Measurements from ENCODE around the gene ARHGAP21. TPM values are rescaled to one million over a fixed set of nuclear protein-coding genes. Genes with fewer than 3 reads are reported as not detected.
A peak's percentile ranks its signal among the peaks of the same experiment; 100 is the strongest.
"Not testable (repeated sequence)": the region's sequence is repeated elsewhere in the genome, so short reads cannot be mapped to it uniquely, and the experiment has no call there.

Gene ARHGAP21
- total RNA-seq, 1 donor from 2014 or later = 100 TPM

DNA sequence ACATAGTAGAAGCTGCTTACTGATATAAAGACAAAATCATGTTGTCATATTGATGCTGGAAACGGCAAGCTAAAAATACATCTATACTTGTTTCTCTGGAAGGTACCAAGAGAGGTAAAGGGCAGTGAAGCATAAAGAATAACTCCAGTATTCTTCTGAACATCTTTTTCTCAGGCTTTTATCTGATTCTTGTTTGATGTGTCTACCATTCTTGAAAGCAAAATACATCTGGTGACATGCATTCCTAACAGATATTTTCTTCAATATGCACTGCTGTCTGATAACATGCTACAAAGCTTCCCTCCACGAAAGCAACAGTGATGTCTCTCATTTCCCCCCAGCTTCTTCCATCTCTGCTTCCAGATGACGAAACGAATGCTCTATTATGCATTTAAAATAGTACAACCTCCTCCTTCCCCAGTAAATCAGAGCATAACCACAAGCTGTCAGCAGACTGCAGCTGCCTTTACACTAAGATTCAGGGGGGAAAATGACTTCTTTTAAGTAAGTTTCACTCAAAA, 100.8 kb downstream of the ARHGAP21 start:
- Mint-ChIP-seq H3K36me3 (ENCODE audit: low read depth, unreplicated experiment) (peaks cover 5% of the 10 kb centered on the region), H3K9me3 (ENCODE audit: unreplicated experiment) (no peaks in the 10 kb centered on the region), H3K27me3 (ENCODE audit: unreplicated experiment) (no peaks in the 10 kb centered on the region), H3K4me1 (ENCODE audit: unreplicated experiment) (no peaks in the 10 kb centered on the region), H3K4me3 (ENCODE audit: unreplicated experiment) (no peak overlapping the region), H3K27ac (ENCODE audit: unreplicated experiment) (peak overlapping the region; percentile 25)
- TF ChIP-seq CTCF (IDR thresholded peaks at IDR 0.05; ENCODE audit: unreplicated experiment) = no peak
- no peak for DNase-seq (ENCODE audit: low spot score)

DNA sequence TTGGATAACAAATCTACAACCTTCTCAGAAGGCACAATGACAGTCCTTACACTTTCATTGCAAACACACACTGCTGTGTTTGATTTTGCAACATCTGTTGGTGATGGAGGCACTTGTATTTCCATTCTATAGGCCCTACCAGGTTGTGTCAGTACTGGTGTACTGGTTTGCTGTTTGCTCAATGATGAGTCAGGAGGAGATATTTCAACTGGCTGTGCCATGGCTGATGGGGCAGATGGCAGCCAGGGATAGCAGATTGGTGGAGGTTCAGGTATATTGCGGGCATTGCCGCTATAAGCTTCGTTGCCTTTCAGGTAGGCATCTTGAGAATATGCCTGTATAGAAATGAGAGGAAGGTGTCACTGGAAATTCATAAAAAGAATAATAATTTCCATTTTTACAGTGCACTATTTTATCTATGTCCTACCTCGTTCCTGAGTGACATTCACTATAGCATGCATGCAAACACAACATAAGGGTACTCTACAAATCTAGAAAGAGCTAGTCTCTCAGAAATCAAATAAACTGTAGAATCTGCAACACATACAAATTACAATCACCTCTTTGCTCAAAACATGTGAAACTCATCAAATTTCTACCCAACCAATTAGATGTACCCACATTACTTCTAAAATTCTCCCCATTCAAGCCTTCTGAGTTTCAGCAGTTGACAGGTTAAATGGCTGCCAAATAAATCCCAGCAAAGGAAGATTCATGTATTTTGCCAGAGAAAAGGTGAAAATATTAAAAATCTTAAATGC, 102.5 kb downstream of the ARHGAP21 start:
- not testable (repeated sequence) for H3K9me3 Mint-ChIP-seq (ENCODE audit: unreplicated experiment); H3K4me1 Mint-ChIP-seq (ENCODE audit: unreplicated experiment); H3K27me3 Mint-ChIP-seq (ENCODE audit: unreplicated experiment); H3K27ac Mint-ChIP-seq (ENCODE audit: unreplicated experiment); H3K4me3 Mint-ChIP-seq (ENCODE audit: unreplicated experiment); DNase-seq (ENCODE audit: low spot score); H3K36me3 Mint-ChIP-seq (ENCODE audit: low read depth, unreplicated experiment)

DNA sequence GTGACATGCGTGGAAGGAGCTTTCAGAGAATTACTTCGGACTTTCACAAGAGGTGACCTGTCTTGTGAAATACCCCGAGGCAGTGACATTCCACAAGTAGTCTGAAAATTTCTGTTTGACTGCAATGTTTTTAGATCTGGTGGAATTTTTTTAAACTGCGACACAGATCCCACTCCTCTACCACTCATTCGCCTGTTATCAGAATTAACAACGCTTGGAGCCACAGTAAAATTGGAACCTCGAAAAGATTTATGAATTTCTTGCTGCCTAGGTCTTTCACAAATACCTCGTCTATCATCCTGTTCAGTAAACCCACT, 103.7 kb downstream of the ARHGAP21 start:
- H3K9me3 Mint-ChIP-seq (ENCODE audit: unreplicated experiment); H3K27me3 Mint-ChIP-seq (ENCODE audit: unreplicated experiment); H3K4me1 Mint-ChIP-seq (ENCODE audit: unreplicated experiment); DNase-seq (ENCODE audit: low spot score); H3K4me3 Mint-ChIP-seq (ENCODE audit: unreplicated experiment); H3K27ac Mint-ChIP-seq (ENCODE audit: unreplicated experiment); H3K36me3 Mint-ChIP-seq (ENCODE audit: low read depth, unreplicated experiment): not testable (repeated sequence)

DNA sequence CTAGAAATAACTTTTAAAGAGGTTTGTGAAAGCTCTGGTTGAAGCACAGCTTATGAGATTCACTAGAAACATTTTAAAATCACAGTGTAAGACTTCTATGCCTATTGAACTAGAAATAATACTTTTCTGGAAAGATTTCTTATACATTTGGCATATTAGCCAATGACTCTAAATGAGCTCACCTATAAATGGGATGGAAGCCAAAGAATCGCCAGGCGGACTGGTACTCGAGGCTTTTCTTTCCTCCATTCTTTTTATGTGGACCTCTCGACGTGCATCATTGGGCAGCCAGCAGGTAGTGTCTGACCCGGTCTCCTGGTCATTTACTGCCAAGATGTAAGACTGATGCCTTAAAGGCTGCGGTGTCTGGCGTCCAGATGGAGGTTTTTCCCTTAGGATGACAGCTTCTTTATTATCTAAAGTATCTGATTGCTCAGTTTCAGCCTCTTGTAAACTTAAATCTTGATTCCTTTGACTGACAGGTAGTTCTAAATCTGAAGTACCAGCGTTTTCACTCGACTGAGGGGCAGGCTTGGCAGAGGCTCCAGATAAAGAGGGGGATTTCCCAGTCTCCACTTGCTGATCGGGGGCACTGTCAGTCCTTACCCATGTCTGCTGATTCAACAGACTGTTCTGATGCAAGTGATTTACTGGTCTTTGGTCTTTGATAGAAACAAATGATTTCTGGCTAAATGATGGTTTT, 104.2 kb downstream of the ARHGAP21 start:
- H3K4me1 Mint-ChIP-seq (ENCODE audit: unreplicated experiment); H3K9me3 Mint-ChIP-seq (ENCODE audit: unreplicated experiment); DNase-seq (ENCODE audit: low spot score); H3K27me3 Mint-ChIP-seq (ENCODE audit: unreplicated experiment); H3K4me3 Mint-ChIP-seq (ENCODE audit: unreplicated experiment); H3K27ac Mint-ChIP-seq (ENCODE audit: unreplicated experiment); H3K36me3 Mint-ChIP-seq (ENCODE audit: low read depth, unreplicated experiment): not testable (repeated sequence)

- Mint-ChIP-seq H3K4me1 (ENCODE audit: unreplicated experiment) (no peaks in the 10 kb centered on the region), H3K4me3 (ENCODE audit: unreplicated experiment) (peak overlapping the region; percentile 6), H3K27me3 (ENCODE audit: unreplicated experiment) (no peaks in the 10 kb centered on the region), H3K27ac (ENCODE audit: unreplicated experiment) (no peak overlapping the region), H3K36me3 (ENCODE audit: low read depth, unreplicated experiment) (peaks cover 11% of the 10 kb centered on the region), H3K9me3 (ENCODE audit: unreplicated experiment) (no peaks in the 10 kb centered on the region)
- no peak for DNase-seq (ENCODE audit: low spot score)
- no peak for TF ChIP-seq CTCF (IDR thresholded peaks at IDR 0.05; ENCODE audit: unreplicated experiment)
Measured at GRCh38 chr10:24618401-24618800, 105.3 kb downstream of the ARHGAP21 start.

DNA sequence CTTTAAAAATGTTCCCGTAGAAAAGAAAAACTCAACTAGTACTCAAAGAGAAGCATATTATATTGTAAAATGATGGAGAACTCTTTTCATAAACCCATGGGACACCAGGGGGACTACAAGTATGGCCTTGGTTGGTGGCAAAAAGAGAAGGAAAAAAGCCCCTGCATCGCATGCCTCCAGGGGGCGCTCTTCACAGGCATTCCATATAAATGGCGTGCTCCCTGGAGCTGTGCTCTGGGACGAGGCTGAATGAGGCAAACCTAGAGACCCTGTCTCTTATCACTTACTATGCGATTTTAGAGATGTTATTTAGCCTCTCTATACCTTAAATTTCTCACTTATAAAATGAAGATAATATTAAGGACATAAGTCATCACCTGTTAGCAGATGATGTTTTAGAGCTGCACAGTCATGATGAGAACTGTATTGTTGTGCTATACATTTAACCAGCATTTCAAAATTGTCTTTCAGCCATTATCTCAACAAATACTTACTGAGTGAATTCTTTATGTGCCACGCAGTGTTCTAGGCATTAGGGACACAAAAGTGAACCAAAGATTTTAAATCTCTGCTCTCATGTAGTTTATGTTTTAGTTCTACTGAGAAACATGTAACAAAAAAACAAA, 105.8 kb downstream of the ARHGAP21 start:
- peak; percentile 98 for TF ChIP-seq CTCF (IDR thresholded peaks at IDR 0.05; ENCODE audit: unreplicated experiment)
- H3K9me3 Mint-ChIP-seq (ENCODE audit: unreplicated experiment) = no peaks in the 10 kb centered on the region
- no peak overlapping the region for H3K27ac Mint-ChIP-seq (ENCODE audit: unreplicated experiment)
- H3K4me1 Mint-ChIP-seq (ENCODE audit: unreplicated experiment) = no peaks in the 10 kb centered on the region
- H3K27me3 Mint-ChIP-seq (ENCODE audit: unreplicated experiment) = no peaks in the 10 kb centered on the region
- peak; percentile 77 for DNase-seq (ENCODE audit: low spot score)
- H3K36me3 Mint-ChIP-seq (ENCODE audit: low read depth, unreplicated experiment) = peaks cover 12% of the 10 kb centered on the region
- H3K4me3 Mint-ChIP-seq (ENCODE audit: unreplicated experiment) = no peak overlapping the region

Measured in endothelial cell (in vitro differentiated cells).